Neutrophil (primary cell): ENCODE data around the gene SLC27A4.

Experiments used
- H3K27ac ChIP-seq: fragments of 200-600 bp; sonication (generic); 2 replicates; pipeline ENCODE4 v1.5.1; 2016; ENCODE audit warnings: mild to moderate bottlenecking, moderate library complexity
- H3K27me3 ChIP-seq: fragments of 200-600 bp; sonication (generic); 2 replicates; pipeline ENCODE4 v1.6.0; 2016; ENCODE audit warnings: mild to moderate bottlenecking
- H3K36me3 ChIP-seq: fragments of 200-600 bp; sonication (generic); 2 replicates; pipeline ENCODE4 v1.5.1; 2017
- H3K4me1 ChIP-seq, 2 experiments: fragments of 200-600 bp in 1 of 2; sonication (generic) in 1 of 2; 1 replicate in 1 of 2; 2 replicates in 1 of 2; pipeline versions ENCODE4 v1.5.1 to v1.6.1; 2013 to 2016; ENCODE audit warnings: low read depth in 1 of 2, low read length in 1 of 2, mild to moderate bottlenecking in 1 of 2, moderate library complexity in 1 of 2; ENCODE audit not compliant: control insufficient read depth in 1 of 2, insufficient read depth in 1 of 2
- H3K4me3 ChIP-seq, 2 experiments: fragments of 200-600 bp in 1 of 2; sonication (generic) in 1 of 2; 1 replicate in 1 of 2; 2 replicates in 1 of 2; pipeline ENCODE4 v1.5.1; 2013 to 2016; ENCODE audit warnings: low read depth in 1 of 2, low read length in 1 of 2, mild to moderate bottlenecking in 1 of 2, moderate library complexity in 1 of 2
- H3K9me3 ChIP-seq: fragments of 200-600 bp; sonication (generic); 2 replicates; pipeline ENCODE4 v1.5.1; 2016
- TF ChIP-seq, protein P1 (sequence below): fragments of 200-600 bp; sonication (generic); IDR thresholded peaks from 2 replicates; pipeline ENCODE4 v1.5.1; 2016; ENCODE audit warnings: antibody characterized with exemption

Gene SLC27A4

GRCh38 chr9:128341435-128341849, 1.1 kb downstream of the SLC27A4 start:
- Histone ChIP-seq H3K27me3 (no peaks in the 10 kb centered on the region), H3K27ac (peak overlapping the region; percentile 63)

DNA sequence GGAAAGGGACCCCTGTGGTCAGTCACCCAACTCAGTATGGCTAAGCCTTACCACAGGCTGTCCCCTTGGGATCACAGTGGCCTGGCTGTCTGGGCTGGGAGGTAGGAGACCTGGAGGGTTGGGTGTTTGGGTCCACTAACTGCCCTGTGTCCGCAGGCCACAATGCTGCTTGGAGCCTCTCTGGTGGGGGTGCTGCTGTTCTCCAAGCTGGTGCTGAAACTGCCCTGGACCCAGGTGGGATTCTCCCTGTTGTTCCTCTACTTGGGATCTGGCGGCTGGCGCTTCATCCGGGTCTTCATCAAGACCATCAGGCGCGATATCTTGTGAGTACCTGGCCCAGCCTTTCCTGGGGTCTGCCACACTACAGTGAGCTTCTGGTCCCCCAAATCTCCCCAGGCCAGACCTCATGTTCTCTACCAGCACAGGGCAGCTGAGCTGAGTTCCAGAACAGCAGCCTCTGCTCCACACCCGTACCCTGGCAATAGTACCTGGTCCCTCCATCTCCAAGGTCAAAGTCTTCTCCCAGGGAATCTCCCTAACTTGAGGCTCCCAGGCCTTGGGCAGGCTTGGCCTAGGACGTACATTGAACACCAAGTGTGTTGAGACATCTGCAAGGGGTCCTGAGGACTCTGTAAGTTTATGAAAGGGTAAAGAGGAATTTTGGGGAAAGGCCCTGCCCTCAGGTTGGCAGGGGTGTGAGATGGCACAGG, 2.8 kb downstream of the SLC27A4 start:
- Histone ChIP-seq H3K36me3 (peaks cover 19% of the 10 kb centered on the region), H3K4me3 (no peak overlapping the region), H3K9me3 (no peaks in the 10 kb centered on the region), H3K27me3 (no peaks in the 10 kb centered on the region), H3K27ac (no peak overlapping the region), H3K4me1 (peaks cover 20% of the 10 kb centered on the region in 2 experiments)
- TF ChIP-seq, protein P1, sequence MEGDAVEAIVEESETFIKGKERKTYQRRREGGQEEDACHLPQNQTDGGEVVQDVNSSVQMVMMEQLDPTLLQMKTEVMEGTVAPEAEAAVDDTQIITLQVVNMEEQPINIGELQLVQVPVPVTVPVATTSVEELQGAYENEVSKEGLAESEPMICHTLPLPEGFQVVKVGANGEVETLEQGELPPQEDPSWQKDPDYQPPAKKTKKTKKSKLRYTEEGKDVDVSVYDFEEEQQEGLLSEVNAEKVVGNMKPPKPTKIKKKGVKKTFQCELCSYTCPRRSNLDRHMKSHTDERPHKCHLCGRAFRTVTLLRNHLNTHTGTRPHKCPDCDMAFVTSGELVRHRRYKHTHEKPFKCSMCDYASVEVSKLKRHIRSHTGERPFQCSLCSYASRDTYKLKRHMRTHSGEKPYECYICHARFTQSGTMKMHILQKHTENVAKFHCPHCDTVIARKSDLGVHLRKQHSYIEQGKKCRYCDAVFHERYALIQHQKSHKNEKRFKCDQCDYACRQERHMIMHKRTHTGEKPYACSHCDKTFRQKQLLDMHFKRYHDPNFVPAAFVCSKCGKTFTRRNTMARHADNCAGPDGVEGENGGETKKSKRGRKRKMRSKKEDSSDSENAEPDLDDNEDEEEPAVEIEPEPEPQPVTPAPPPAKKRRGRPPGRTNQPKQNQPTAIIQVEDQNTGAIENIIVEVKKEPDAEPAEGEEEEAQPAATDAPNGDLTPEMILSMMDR = no peak

More at GRCh38 chr9:128341435-128341849, 1.1 kb downstream of the SLC27A4 start:
- TF ChIP-seq, protein P1 = peak; percentile 50
- Histone ChIP-seq H3K9me3 (no peaks in the 10 kb centered on the region), H3K36me3 (peaks cover 9% of the 10 kb centered on the region), H3K4me1 (peaks cover 20% of the 10 kb centered on the region in 2 experiments), H3K4me3 (peak overlapping the region; percentile 68 to 75)

DNA sequence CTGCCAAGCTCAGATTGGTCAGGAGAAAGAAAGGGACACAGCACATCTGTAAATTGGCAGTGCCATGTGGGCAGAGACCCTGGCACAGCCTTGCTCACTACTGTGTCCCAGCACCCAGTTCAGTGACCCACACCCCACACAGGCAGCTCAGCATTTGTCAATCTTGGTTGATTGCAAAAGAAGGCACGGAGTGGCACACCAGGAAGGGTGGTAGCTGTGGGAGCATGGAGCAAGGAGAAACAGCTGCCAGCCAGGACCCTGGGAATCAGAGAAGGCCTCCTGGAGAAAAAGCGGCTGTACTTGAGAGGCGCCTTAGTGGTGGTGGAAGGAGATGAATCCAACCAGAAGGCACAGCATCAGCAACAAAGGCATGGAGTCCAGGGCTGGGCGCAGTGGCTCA, 3.5 kb downstream of the SLC27A4 start:
- Histone ChIP-seq H3K4me3 (no peak overlapping the region), H3K36me3 (peaks cover 26% of the 10 kb centered on the region), H3K9me3 (no peaks in the 10 kb centered on the region), H3K27ac (no peak overlapping the region), H3K4me1 (peaks cover 20% of the 10 kb centered on the region in 2 experiments), H3K27me3 (no peaks in the 10 kb centered on the region)
- TF ChIP-seq, protein P1 = no peak

GRCh38 chr9:128344931-128345605, 4.7 kb downstream of the SLC27A4 start:
- TF ChIP-seq, protein P1 = no peak
- peaks cover 38% of the 10 kb centered on the region for H3K36me3 ChIP-seq

DNA sequence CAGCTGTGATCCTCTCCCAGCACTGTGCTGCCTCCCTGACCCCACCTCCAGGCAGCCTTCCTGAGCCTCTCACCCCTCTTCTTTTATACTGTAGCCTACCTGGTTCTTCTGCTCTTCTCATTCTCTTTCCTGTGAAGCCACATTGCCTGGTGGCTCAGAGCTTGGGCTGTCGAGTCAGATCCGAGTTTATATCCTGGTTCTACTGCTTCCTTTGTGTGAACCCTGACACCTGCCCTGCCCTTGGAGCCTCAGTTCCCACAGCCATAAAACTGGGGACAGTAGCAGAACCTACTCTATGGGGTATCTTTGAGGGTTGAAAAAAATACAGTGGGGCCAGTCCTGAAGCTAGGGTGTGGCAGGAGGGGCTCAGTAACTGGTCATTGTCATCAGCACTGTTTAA, 8.8 kb downstream of the SLC27A4 start:
- H3K27me3 ChIP-seq = no peaks in the 10 kb centered on the region
- H3K9me3 ChIP-seq = no peaks in the 10 kb centered on the region
- H3K4me3 ChIP-seq = no peak overlapping the region
- no peaks in the 10 kb centered on the region for H3K4me1 ChIP-seq
- TF ChIP-seq, protein P1 = no peak
- H3K27ac ChIP-seq = no peak overlapping the region
- peaks cover 48% of the 10 kb centered on the region for H3K36me3 ChIP-seq

More at GRCh38 chr9:128344931-128345605, 4.7 kb downstream of the SLC27A4 start:
- no peak overlapping the region for H3K27ac ChIP-seq
- H3K4me1 ChIP-seq = peaks cover 11 to 13% of the 10 kb centered on the region in 2 experiments
- no peak overlapping the region for H3K4me3 ChIP-seq
- no peaks in the 10 kb centered on the region for H3K9me3 ChIP-seq
- no peaks in the 10 kb centered on the region for H3K27me3 ChIP-seq
